Stimulated activated CD8-positive, alpha-beta memory T cell treated with anti-CD3 and anti-CD28 coated beads, Interleukin-15, amount 100 ng/mL, for 1 hour (primary cell): ENCODE results near the gene KRT7.
"Not testable (repeated sequence)": the region's sequence is repeated elsewhere in the genome, so short reads cannot be mapped to it uniquely, and the experiment has no call there.

Experiments used
- DNase-seq: peaks from one replicate; pipeline ENCODE4 v3.0.0-alpha.2; 2020; ENCODE audit warnings: low read depth

The KRT7 gene

DNA sequence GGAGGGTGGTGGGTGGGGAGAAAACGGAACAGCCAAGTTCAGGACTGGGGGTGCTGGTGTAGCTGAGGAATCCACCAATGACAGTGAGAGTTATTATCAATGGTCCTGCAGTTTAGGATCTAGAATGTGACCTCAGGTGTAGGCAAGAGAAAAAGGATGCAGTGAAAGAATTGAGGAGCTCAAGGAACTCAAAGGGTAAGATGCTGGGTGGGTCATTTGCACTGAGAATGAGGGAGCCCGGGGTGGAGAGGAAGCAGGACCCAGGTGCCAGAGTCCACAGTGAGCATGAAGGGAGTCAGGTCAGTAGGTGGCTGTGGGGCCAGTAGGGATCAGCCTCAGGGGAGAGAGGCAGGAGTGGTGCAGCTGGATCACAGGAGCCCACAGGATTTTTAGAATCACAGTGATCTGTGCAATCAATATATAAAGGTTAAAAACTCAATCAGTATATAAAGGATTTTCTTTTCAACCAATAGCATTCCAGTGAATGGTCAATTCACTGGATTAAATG is 3.2 kb upstream of the KRT7 start:
- no peak for DNase-seq

DNA sequence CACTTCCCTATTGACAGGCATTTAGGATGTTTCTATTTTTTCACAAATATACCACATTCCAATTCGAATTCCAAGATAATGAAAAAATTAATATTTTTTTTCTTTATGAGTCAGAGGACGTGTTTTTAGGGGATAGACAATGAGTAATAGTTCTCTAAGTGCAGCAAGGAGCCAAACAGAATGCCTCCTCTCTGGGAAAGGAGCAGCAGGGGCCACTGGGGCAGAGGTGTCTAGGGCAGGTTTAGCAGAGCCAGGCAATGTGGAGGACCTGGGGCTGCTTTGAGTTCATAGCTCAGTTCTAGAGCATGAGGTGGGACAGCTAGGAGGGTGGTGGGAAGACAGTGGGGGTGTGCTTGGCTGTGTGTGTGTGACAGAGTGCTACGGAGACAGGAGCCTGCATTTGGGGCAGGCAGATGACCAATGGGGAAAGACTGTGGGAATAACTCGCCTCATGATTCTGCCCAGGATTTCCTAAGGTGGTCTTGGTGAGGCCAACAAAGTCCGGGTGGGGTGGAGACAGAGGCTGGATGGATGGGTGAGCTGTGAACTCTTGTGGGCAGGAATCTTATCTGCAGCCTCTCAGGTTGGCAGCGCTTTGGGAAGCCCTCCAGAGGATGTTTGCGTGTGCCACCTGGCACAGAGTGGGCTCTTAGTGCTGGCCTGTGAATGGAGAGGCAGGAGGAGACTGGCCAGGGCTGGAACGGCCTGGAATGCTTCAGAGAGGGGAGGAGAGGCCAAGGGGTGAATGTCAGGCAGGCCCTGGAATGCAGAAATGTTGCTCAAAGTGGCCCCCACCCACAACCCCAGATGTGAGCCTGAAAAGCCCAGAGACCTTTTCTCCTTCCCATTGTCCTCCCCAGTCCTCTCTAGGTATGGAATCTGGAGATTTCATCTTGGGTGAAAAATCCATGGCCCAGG is 2.4 kb upstream of the KRT7 start:
- no peak for DNase-seq

DNA sequence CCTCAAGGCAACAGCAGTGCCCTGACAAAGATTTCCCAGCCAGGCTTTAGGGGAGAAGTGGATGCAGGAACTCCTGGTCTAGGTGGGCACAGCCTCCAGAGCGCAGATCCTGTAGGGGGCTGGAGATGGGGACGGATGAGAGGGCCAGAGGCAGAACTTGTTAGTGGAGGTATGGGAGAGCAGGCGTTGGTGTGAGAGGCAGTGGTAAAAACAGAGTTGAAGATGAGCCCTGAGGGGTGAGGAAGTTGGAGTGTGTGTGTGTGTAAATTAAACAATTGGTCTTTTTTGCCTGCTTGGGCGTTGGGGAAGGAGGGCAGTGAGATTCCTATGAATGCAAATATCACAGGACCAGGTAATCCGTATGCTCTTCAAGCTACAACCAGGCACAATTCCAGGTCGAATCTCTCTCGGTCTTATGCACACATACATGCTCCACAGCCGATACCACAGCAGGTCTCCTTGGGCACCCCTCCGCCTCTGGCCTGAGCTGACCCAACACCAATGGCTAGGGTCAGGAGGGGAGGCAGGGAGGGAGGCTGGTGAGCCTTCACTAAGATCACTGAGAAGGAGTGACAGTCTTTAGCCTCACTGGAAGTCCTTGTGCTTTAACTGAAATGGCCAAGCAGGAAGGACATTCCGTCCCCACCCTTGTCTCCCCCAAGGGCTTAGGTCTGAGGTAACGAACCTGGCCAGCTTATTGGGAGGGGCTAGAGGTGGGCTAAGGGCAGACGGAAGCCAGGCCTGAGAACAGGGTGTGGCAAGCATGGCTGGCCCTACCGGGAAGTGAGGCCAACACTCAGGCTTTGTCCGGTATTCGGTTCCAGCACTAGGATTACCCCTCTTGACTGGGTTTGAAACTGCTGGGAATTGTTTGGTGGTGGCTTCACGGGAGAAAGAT is 1.5 kb upstream of the KRT7 start:
- no peak for DNase-seq

DNA sequence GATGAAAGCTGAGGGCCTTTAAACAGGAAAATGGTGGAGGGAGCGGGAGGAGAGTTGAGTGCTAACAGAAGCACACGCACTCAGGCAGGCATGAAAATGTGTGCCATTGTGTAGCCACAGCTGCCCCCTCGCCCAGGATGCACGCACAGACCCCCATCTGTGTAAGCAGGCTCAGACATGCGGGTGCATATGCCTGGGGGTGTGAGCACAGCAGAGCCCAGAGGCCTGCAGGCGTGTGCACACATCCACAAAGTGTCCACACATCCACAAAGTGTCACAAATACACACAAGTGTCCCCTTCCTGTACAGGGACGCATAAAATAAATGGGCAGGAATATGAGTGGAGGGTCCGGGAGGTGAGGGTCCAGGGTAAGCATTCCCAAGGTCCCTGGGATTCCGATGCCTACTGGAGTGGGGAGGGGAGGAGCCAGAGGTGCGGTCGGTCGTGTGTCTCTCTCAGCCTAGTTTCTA is 805 bp upstream of the KRT7 start:
- DNase-seq = no peak

DNA sequence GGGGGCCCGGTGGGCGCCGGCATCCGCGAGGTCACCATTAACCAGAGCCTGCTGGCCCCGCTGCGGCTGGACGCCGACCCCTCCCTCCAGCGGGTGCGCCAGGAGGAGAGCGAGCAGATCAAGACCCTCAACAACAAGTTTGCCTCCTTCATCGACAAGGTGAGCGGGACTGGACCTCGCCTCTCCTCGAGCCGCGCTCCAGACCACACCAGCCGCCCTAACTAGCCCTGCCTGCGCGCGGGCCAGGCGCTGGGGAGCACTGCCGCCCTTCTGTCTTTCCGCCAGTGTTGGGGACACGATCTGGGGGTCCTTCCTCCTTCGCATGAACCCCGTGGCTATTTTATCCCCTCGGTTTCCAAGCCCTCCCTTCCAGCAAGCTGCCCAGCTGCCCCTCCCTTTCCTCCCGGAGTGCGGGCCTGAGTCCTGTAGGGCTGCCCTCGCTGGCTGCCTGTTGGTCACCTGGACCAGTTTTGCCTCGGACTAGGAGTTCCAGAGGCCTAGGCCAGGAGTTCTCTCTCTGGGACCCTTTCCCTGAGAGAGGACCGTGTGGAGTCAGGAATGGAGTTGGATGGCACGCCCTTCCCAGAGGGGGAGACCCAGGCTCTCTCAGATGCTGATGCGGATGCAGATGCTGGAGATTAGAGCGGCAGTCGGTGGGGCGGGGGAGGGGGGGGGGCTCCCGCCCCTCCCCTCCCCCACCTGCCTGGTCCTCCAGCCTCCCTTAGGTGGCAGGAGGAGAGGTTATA is 592 bp downstream of the KRT7 start:
- DNase-seq = no peak

DNA sequence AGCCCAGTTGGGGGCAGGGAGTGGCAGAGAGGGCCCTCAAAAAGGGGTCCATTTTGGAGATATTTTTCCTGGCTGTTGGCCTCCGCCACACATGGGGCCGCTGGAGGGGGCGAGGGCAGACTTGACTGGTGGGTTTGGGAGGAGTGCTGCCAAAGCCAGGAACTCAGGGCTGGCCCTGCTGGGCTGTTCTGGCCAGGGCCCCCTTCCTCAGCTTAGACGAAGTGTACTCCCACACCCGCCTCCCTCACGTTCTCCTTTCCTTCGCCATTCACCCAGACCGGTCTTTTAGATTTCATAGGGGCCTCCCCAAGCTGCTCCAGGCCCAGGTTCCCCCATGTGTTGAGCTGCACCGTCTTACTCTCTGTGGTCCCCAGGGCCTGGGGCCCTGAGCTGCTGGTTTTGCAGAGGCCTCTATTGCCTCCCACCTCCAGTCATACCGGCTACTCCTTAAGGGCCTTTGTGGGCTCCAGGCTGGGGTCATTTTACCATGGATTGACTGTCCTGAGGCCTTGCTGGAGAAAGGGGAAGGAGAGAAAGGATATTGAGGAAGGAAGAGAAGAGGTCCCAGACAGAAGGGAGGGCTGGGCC is 1.3 kb downstream of the KRT7 start:
- DNase-seq = no peak

DNA sequence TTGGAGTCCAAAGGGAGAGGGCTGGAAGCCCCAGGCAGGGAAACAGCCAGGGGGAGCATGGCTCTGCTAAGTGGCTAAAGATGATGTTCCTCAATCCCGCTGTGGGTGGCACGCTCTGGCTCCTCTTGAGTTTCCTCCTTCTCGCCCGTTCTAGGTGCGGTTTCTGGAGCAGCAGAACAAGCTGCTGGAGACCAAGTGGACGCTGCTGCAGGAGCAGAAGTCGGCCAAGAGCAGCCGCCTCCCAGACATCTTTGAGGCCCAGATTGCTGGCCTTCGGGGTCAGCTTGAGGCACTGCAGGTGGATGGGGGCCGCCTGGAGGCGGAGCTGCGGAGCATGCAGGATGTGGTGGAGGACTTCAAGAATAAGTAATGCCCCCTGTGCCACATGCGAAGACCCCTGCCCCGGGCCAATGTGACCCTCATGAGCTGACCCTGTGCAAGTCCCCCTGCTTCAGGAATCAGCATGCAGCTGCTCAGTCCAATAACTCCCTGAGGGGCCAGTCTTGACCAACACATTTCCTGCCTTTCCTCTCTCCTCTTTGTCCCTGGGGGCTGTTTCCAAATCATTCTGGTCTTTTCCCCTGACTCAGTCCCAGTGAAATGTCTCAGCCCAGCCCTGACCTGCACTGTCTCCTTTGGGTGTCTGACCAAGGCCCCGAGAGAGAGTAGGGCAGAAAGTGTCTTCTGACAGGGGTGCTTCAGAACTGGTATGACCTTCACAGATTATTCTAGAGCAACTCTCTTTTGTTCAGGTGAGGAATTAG is 2.1 kb downstream of the KRT7 start:
- DNase-seq = no peak

DNA sequence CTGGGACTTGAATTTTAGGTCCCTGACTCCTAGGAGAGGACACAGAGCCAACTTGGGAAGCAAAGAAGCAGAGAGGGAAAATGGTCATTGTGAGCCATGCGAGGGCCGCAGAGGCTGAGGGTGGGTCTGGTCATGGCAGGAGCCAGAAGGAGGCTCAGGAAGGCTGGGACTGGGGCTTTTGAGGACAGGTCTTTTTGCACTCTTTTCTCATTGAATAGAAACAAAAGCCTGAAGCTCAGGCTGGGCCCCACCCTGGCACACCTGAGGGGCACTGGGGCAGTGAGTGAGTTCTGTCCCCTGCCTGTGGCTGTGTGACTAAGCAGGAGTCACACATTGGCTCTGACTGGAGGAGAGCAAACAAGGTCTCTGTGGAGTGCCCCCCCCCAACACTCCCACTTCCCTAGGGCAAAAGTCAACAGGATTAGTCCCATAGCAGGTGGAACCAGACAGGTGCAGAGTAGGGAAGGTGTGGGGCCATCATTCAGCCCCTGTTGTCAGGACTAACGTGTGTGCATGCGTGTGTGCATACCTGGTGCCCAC is 2.8 kb downstream of the KRT7 start:
- no peak for DNase-seq

DNA sequence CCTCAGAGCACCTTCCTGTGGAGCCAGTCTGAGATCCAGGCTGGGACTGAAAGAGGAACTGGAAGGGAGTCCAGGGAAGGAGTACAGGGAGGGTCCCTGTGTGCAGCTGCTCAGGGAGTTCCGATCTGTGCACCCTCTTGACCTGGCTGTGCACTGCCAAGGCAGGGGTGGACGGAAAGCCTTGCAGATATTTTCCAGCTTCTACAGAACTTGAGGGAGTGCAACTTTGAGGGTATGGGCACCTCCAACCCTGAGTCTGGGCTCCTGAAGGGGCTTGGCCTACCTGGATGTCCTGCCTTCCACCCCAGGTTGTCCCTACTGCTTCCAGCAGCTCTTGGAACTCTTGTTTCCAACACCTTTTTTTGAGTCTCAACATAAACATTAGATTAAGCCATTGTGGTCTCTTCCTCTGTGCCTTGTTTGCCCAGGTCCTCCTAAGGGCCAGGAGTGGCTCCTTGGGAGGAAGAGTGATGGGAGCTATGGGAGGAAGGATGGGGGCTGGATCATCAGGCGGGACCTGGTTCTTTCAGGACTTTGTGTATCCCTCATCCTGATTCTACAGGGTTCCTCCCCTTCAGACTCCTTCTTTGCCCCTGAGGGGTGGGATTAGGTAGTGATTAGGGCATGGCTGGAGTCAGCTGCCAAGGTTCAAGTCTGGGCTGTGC is 3.5 kb downstream of the KRT7 start:
- DNase-seq = no peak

DNA sequence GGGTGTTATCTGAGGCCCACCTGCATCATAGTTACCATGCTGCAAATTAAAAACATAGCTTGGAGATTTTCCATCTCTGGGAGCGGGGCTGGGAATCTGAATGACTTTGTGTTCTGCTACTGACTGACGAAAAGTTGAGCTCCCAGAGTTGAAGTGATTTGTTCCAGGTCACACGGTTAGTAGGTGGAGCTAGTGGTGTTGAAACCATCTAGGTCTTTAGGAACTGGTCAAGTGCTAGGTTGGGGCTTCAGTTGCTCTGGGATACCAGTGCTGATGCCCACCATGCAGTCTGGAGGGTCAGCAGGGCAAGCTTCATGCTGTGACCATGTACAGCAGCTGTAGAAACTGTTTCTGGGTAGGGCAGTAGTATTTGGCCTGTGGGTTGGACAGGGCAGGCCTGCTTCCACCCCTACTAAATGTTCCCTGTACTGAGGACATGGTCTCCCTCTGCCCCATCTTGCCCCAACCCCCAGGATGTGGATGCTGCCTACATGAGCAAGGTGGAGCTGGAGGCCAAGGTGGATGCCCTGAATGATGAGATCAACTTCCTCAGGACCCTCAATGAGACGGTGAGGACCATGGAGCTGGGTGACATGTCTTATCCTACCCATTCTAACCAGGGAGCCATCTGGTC is 5.3 kb downstream of the KRT7 start:
- DNase-seq = no peak

DNA sequence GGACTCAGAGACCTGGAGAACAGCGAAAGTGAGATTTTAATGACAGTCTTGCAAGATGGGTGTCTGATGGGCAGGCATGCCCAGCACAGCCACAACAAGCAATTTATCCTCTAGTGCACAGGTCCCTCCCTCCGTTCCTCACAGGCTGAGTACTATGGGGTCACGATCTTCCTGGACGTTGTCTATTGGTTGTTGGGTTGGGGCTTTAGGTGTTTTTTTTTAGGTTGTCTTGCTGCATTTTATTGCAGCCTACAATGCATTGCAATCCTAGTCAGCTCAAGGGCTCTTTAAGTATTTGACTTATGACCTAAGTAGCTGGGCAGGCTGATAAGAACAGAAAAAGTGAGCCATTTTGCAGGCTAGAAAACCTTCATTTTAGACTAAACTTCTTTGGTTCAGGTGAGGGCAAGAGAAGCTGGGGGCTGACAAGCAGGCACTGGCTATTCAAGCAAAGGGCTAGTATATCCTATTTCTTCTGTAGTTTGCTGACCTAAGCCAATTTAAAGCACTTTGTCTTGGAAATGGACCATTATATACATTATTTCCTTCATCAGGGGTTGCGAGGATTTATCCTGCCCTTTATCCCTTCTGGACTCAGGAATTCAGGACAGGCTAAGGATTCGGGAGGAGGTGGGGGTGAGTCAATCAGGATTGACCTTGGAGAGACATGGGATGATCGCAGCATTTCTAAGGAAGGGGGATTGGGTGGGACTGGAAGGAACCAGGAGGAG is 6.0 kb downstream of the KRT7 start:
- DNase-seq = no peak

DNA sequence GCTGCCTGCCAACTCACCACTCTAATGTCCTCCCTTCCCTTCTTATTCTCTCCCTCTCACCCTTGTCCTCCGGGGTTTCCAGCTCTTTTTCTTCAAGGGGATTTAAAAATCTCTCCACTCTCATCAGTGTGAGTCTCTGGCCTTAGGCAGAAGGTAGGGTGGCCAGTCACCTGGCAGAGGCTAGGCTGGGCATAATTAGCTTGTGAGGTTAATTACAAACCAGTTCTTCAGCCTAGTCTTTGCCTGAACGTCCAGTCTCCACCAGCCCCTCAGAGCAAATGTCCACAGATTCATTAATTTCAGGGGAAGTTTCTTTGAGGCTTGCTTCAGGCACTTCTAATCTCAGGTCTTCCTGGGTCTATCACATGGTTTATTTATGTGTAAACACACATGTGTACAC is 6.7 kb downstream of the KRT7 start:
- DNase-seq = no peak

DNA sequence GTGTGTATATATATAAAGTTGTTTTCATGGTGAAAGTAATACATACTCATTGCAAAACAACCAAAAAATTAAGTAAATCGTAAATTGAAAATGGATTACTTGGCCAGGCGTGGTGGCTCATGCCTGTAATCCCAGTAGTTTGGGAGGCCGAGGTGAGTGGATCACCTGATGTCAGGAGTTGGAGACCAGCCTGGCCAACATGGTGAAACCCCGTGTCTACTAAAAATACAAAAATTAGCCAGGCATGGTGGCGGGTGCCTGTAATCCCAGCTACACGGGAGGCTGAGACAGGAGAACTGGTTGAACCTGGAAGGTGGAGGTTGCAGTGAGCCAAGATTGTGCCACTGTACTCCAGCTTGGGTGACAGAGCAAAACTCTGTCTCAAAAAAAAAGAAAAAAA is 7.2 kb downstream of the KRT7 start:
- not testable (repeated sequence) for DNase-seq

DNA sequence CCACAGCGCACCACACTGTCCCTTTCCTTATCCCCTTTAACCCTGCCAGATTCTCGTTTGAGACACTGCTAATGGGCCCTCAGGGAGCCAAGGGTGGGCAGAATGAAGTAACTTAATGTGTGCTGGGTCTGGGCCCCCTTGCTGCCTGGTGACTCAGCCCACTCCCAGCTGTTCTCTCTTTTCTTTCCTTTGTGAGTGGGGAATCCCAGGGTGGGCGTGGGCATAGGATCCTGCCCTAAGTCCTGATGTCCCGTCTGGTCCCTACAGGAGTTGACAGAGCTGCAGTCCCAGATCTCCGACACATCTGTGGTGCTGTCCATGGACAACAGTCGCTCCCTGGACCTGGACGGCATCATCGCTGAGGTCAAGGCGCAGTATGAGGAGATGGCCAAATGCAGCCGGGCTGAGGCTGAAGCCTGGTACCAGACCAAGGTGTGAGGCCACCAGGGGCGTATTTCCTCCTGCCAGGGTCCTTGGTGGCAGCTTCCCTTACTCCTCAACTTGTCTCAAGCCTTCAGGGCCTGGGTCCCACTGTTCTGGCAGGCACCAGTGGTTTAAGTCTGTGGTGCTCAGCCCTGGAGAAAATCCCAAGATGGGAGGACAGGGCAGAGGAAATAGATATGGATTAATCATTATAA is 8.3 kb downstream of the KRT7 start:
- no peak for DNase-seq

DNA sequence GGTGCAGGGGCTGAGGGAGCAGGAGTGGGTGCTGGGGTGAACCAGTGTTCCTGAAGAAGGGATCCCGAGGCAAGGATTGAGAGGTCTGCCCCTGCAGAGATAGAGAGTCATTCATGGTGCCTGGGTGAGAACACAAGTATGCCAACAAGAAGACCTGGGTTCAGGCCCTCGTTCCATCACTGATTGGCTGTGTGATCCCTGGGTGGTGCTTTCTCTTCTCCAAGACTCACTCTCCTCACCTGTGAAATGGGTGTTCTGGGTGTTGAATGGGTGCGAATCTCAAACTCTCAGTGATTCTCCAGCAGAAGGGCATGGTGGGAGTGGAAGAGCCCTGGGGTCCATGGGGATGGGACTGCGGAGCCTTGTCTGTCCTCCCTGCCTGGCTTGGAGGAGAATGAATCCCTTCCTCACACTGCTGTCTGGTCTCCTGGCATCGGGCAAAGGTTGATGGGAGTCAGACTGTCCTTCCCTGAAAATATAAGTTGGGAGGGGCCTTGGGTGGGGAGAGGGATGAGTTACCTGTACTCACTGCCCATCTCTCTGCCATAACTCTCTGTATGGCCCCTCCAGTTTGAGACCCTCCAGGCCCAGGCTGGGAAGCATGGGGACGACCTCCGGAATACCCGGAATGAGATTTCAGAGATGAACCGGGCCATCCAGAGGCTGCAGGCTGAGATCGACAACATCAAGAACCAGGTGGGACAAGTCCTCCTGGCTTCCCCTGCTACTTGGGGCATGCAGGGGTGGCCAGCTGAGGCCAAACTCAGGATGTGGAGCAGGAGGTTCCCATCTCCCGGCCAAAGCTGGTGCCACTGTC is 9.6 kb downstream of the KRT7 start:
- DNase-seq = no peak

DNA sequence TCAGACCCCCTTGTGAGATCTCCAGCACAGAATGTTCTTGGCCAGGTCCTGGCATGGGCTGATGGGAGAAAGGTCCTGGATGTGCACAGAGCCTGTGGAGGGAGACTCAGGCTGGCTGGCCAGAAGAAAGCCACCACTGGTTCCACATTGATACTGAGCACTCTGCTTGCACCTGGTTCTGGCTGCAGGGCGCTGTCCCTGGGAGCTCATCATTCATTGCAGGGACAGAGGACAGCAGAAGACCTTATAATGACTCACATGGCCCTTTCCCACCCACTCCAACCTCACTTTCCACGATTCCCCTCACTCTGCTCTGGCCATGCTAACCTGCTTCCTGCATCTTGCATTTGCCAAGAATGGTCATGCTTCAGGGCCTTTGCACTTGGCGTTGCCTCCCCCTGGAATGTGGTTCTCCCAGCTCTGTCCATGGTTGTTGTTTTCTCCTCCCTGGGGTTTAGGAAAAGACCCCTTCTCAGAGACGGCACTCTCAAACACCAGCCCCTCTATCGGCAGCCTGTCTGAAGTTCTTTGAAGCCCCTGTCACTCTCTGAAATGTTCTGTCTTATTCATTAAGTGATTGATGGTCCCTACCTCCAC is 10.3 kb downstream of the KRT7 start:
- DNase-seq = no peak
